Left hindlimb (tissue), 1 donor: ENCODE data around the gene SERPINH1.

Experiments
- DNase-seq: peaks from one replicate; pipeline ENCODE4 v3.0.0-alpha.2; 2018

Gene SERPINH1

GRCh38 chr11:75562048-75562835 is at the start of gene SERPINH1:
TSS of gene SERPINH1 (plus strand) at chr11:75562253. CDS start at chr11:75566350, 4,097 bp downstream.
- DNase-seq = peak; percentile 95

GRCh38 chr11:75513250-75513649 is 48.8 kb upstream of the SERPINH1 start:
- no peak for DNase-seq

DNA sequence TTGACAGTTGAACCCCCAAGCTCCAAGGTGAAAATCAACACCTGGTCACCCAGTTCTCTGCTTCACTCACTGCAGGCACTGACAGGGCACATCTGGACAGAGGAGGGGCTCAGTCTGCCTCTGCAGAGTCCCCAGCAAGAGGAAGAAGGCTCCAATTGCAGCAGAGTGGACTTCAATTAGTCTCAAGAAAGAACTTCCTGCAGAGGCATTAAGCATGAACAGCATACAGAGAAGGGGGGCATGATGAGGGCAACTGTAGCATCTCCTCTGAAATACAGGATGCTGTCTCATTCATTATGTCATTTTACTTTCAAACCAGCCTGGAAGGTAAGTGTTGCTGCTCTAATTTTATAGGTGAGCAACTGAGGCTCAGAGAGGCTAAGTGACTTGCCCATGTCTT is 47.5 kb upstream of the SERPINH1 start:
- DNase-seq = no peak

GRCh38 chr11:75516140-75516539 is 45.9 kb upstream of the SERPINH1 start:
- no peak for DNase-seq

DNA sequence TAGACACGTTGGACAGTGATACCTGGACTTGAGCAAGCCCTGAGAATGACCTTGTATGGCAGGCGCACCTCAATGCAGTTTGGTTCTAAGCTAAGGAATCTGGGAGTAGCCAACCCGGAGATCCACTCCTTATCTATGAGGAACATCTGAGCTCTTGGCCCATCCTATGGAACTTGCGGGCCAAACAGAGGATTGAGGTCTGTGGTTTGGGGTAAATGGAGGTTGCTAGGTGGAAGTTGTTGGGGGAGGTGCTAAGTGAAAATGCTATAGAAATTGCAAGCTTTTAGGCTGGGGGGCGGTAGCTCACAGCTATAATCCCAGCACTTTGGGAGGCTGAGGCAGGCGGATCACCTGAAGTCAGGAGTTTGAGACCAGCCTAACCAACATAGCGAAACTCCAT is 45.2 kb upstream of the SERPINH1 start:
- no peak for DNase-seq

DNA sequence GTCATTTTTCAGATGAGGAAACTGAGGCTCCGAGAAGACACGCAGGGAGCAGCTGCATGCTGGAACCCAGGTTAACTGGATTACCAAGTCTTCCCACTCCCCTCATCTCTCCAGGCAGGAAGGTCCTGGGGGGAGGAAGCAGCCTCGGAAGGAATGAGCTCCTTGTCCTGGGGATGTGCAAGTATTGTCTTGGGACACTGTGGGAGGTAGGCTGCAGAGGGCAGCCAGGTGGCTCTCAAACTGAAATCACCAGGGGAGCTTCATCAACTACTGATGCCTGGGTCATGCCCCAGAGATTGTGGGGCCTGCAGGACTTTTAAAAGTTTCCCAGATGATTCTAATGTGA is 43.9 kb upstream of the SERPINH1 start:
- DNase-seq = no peak

GRCh38 chr11:75518771-75519653 is 43.0 kb upstream of the SERPINH1 start:
- no peak for DNase-seq

DNA sequence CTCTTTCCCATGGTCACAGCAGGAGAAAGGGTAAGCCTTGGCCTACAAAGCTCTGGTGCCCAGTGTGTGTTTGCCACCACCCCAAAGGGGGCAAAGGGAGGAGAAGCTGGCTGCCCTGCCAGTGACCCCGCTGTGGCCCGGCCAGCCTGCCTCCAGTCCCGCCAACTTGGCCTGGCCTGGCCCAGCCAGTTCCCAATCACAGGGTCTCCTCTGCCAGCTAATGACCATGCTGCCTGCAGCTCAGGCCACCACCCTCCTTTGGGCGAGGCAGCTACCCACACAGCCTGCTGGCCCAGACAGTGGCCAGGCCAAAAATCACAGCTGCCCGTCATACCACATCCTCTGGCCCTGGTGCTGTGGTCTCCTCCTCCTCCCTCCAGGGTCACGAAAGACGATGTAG is 41.4 kb upstream of the SERPINH1 start:
- peak; percentile 78 for DNase-seq

GRCh38 chr11:75522286-75523044 is 39.6 kb upstream of the SERPINH1 start:
- no peak for DNase-seq

DNA sequence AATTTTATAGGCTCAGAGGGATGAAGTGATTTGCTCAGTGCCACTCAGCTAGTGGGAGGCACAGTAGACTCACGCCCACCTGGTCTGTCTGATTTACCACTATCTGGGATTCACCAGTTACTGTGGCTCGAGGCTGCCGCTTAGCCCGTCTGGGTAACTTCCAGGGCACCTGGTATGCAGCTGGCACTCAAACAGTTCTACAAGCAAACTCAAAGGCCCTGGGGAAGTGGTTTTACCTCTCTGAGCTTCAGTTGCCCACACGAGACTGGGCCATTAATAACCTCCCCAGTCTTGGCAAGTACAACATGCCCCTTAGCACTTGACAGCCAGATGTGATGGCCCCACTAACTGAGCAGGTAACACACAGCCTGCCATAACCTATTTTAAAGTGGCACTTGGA is 38.9 kb upstream of the SERPINH1 start:
- DNase-seq = no peak

GRCh38 chr11:75523811-75524664 is 38.0 kb upstream of the SERPINH1 start:
- DNase-seq = no peak

DNA sequence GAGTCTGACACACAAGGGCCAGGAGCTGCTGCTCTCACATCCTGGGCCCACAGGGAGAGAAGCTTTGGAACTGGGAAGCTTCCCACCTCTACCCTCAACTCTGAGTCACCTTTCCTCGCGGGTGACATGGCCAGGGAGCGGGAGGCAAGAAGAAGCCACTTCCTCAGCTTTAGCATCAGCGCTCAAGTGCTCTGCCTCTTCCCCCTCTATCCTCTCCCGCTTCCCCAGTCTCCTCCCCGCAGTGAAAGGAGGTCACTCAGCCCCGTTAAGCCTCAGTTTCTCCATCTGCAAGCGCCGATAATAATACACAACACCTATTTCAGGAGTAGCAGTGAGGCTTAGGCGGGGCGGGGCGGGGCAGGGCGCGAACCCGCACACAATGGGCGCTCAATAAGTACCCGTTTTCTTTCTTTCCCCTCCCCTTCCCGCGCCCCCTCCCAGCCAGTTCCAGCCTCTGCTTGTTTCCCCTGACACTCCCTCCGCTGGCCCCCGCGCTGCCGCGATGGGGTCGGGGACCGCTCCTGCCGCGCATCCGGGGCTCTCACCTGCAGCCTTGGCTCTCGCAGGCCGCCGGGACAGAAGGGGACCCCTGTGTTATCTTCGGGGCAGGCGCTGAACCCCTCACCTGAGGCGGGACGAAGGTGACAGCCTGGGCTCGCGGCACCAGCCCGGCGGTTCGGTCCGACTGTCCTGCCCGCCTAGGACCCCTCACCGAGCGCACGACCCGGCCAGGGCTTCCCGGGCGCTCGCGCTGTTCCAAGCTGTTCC is 37.2 kb upstream of the SERPINH1 start:
- no peak for DNase-seq

DNA sequence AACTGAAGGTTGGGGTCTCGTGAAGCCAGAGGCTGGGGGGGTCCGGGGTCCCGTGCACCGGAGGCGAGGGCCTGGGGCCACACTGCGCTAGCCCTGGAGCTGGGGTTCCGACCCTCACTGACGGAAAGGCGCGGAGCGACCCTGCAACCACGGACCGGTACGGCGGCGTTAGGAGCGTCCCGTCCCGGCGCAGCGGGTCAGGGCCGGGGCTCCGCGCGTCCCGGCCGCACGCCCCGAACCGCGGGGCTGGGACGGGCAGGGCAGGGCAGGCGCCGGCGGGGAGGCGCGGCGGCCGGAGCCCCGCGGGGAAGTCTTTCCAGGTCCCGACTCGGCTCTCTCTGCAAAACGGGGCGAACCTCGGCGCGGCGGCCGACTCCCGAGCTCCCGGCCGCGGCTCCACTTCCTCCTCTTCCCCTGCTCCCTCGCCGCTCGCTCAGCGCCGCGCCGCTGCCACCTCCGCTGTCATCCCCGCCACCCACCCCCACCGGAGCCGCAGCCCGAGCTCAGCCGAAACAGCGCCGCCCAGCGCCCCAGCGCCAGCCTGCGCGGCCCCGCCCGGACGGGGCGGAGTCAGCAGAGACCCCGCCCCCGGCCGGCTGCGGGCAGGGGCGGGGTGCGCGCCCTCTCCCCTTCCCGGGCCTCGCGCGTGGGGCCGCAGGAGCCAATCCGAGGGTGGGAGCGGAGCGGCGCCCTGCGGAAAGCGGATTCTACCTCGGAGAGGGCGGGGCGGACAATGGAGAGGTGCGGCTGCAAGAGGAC is 36.4 kb upstream of the SERPINH1 start, which contains the start of gene GDPD5:
TSS of gene GDPD5 (minus strand) at position 509 of the 759 bp plus-strand sequence. CDS start 48,206 bp downstream, outside the sequence.
- peak; percentile 89 for DNase-seq

DNA sequence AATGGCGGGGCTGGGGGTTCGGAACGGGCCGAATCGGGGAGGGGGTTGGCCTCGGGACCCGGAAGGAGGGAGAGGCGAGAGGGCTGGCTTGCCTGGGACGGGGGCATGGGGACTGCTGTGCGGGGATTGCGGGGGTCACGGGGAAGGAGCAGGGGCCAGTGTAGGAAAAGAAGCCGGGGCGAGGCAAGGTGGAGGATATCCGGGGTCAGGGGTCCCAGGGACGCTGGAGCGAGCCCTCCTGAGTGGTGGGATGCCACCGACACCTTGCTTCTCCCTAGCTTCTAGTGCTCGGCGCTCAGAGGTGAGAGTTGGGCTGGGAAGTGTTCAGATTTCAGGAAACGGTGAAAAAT is 35.9 kb upstream of the SERPINH1 start:
- DNase-seq = no peak

- DNase-seq = no peak
These were observed 34.9 kb upstream of the SERPINH1 start for GRCh38 chr11:75527130-75527529.

DNA sequence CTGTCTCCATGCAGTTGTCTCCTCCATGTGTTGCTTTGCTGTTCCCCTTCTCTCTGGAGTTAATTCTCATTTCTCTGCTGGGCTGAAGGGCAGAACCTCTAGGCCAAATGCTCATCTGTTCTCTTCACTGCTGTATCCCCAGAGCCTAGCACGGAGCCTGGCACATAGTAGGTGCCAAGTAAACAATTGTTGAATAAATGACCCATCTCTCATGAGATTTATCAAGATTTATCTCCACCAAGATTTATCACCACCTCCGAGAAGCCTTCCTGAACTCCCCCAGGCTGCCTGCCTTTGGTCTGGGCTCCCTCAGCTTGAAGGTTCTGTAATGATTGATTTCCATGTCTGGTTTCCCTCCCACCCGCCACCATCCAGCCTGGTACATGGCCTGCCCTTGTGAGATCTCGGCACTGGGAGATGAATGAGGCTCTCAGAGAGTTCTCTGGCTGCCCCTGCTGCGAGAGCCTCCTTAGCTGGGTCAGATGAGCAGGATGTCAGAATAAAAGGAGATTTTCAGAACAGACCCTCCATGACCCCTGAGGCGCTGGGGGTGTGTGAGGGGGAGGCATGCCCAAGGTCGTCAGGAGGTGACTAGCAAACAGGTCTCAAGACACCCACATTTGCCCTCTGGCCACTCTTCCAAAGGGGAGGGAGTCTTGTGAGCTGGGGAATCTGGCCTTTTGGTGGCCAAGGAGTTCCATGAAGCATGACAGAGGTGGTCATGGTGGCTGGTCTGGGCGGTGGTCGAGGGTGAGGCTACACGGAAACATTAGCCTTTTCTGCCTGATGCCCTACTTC is 33.9 kb upstream of the SERPINH1 start:
- no peak for DNase-seq

GRCh38 chr11:75530577-75530976 is 31.5 kb upstream of the SERPINH1 start:
- no peak for DNase-seq

GRCh38 chr11:75531325-75531724 is 30.7 kb upstream of the SERPINH1 start:
- no peak for DNase-seq

- DNase-seq = peak; percentile 64
These were observed 29.6 kb upstream of the SERPINH1 start for GRCh38 chr11:75532200-75533048.
